ENCODE measurements around the gene MAST3.
"Not testable (repeated sequence)": the region's sequence is repeated elsewhere in the genome, so short reads cannot be mapped to it uniquely, and the experiment has no call there.

Gene MAST3

GRCh38 chr19:18104793-18105131 lies 7.2 kb downstream of the MAST3 start:
- no peak for DNase-seq (ENCODE audit: low spot score)
- TF ChIP-seq, protein P1, sequence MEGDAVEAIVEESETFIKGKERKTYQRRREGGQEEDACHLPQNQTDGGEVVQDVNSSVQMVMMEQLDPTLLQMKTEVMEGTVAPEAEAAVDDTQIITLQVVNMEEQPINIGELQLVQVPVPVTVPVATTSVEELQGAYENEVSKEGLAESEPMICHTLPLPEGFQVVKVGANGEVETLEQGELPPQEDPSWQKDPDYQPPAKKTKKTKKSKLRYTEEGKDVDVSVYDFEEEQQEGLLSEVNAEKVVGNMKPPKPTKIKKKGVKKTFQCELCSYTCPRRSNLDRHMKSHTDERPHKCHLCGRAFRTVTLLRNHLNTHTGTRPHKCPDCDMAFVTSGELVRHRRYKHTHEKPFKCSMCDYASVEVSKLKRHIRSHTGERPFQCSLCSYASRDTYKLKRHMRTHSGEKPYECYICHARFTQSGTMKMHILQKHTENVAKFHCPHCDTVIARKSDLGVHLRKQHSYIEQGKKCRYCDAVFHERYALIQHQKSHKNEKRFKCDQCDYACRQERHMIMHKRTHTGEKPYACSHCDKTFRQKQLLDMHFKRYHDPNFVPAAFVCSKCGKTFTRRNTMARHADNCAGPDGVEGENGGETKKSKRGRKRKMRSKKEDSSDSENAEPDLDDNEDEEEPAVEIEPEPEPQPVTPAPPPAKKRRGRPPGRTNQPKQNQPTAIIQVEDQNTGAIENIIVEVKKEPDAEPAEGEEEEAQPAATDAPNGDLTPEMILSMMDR (IDR thresholded peaks at IDR 0.05; ENCODE audit: extremely low read depth, missing control alignments) = no peak

GRCh38 chr19:18105259-18105658 lies 7.7 kb downstream of the MAST3 start:
- DNase-seq (ENCODE audit: low spot score) = not testable (repeated sequence)

DNA sequence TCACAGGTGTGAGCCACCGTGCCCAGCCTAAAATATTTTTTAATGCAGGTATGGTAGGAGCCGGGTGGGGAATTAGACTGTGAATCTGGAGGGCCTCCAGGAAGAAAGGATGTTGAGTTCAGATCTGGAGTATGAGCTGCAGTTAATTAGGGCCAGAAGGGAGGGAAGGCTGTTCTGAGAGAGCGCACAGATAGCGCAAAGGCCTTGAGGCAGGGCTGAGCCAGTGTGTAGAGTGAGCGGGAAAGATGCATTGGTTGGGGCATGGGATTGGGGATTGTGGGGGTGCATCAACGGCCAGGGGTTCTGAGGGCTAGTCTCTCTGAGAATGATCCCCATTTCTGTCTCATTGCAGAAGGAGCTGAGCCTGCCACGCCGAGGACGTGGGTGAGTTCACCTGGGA lies 9.7 kb downstream of the MAST3 start:
- no peak for DNase-seq (ENCODE audit: low spot score)
- TF ChIP-seq, protein P1 (IDR thresholded peaks at IDR 0.05; ENCODE audit: extremely low read depth, missing control alignments) = no peak

DNA sequence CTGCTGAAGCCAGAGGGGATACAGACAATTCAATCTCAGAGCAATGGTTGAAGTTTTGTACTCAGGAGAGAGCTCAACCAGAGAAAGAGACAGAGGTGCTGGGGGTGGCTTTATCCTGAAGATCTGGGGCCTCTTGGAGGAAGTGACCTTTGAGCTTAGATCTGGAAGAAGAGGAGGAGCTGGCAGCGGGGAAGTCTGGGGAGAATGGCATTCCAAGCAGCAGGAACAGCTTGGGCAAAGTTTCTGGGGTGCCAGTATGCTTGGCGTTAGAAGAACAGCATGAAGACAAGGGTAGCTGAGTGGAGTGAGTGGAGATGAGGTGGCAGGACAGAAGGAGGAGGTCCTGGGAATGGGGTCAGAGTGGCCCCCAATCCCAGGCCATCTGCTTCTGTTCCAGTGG lies 11.3 kb downstream of the MAST3 start:
- TF ChIP-seq, protein P1 (IDR thresholded peaks at IDR 0.05; ENCODE audit: extremely low read depth, missing control alignments) = no peak

GRCh38 chr19:18109341-18109732 lies 11.8 kb downstream of the MAST3 start:
- TF ChIP-seq, protein P1 (IDR thresholded peaks at IDR 0.05; ENCODE audit: extremely low read depth, missing control alignments) = no peak
- no peak for DNase-seq (ENCODE audit: low spot score)

More for the DNA sequence above, 11.3 kb downstream of the MAST3 start:
- DNase-seq (ENCODE audit: low spot score) = no peak

GRCh38 chr19:18109733-18110608 lies 12.4 kb downstream of the MAST3 start:
- TF ChIP-seq, protein P1 (IDR thresholded peaks at IDR 0.05; ENCODE audit: extremely low read depth, missing control alignments) = no peak
- DNase-seq (ENCODE audit: low spot score) = peak; percentile 74

DNA sequence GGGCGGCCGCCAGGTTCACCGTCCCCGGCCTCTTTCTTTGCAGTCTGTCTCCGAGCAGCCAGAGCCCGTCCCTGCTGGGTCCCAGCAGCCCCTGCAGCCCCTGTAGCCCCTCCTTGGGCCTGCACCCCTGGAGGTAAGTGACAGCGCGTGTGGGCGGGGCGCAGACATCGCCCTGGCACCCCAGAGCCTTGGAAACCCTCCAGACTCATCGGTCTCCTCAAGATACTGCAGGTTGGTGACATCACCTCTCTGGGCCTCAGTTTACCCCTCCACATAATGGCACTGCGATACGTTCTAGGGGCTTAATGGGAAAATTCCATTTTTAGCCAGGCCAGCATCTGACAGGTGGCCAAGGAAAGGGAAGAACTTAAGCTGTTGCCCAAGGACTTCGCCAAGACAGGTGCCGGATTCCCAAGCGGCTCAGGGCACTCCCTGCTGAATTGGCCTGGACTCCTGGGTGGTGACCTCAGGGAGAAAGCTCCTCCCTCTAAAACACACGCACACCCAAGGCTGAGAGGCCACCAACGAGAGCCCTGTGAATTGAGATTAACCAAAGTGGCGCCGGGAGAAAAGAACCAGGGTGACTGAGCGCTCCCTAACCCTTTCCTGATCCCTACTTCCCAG lies 13.1 kb downstream of the MAST3 start:
- TF ChIP-seq, protein P1 (IDR thresholded peaks at IDR 0.05; ENCODE audit: extremely low read depth, missing control alignments) = no peak
- no peak for DNase-seq (ENCODE audit: low spot score)
